Natural killer cell (primary cell): ENCODE results near the gene TEPSIN. TPM values are rescaled to one million over a fixed set of nuclear protein-coding genes. Genes with fewer than 3 reads are reported as not detected.
A peak's percentile ranks its signal among the peaks of the same experiment; 100 is the strongest.

Source experiments
- ATAC-seq, 3 donors: fragments of 150-1000 bp in 2 of 3; fragments of 200-7000 bp in 1 of 3; cut with Tn5 transposase; 1 replicate in 1 of 3; 2 replicates in 2 of 3; pipeline ENCODE4 v1.10.0; 2021; ENCODE audit warnings: mild to moderate bottlenecking in 2 of 3, moderate library complexity in 2 of 3
- DNase-seq, 2 donors: peaks; one replicate each; pipeline versions ENCODE4 v3.0.0 to v3.0.0-alpha.2; 2013 to 2021; ENCODE audit warnings: mixed read lengths in 1 of 2
- H3K27ac ChIP-seq: one replicate; pipeline ENCODE4 v1.5.1; 2013; ENCODE audit warnings: mild to moderate bottlenecking, low read length
- H3K27me3 ChIP-seq: one replicate; pipeline ENCODE4 v1.6.1; 2013; ENCODE audit warnings: low read length; ENCODE audit not compliant: control insufficient read depth, insufficient read depth
- H3K36me3 ChIP-seq: one replicate; pipeline ENCODE4 v1.6.1; 2013; ENCODE audit warnings: low read length; ENCODE audit not compliant: control insufficient read depth, insufficient read depth
- H3K4me1 ChIP-seq: one replicate; pipeline ENCODE4 v1.6.1; 2013; ENCODE audit warnings: low read length; ENCODE audit not compliant: control insufficient read depth, insufficient read depth
- H3K4me3 ChIP-seq: one replicate; pipeline ENCODE4 v1.5.1; 2013; ENCODE audit warnings: low read length
- H3K9me3 ChIP-seq: one replicate; pipeline ENCODE4 v1.6.1; 2013; ENCODE audit warnings: low read length; ENCODE audit not compliant: control insufficient read depth, insufficient read depth
- H3K27ac Mint-ChIP-seq, 2 donors: one replicate each; pipeline ENCODE4 v1.8.0; 2022; ENCODE audit warnings: mild to moderate bottlenecking in 2 of 2, mixed read lengths in 2 of 2, moderate library complexity in 1 of 2
- H3K27me3 Mint-ChIP-seq, 2 donors: one replicate each; pipeline ENCODE4 v1.8.0; 2022; ENCODE audit warnings: low read depth in 2 of 2, mixed read lengths in 2 of 2
- H3K36me3 Mint-ChIP-seq: one replicate; pipeline ENCODE4 v1.8.0; 2022; ENCODE audit warnings: mixed read lengths
- H3K4me1 Mint-ChIP-seq, 2 donors: one replicate each; pipeline ENCODE4 v1.8.0; 2022; ENCODE audit warnings: mixed read lengths in 2 of 2
- H3K4me3 Mint-ChIP-seq: one replicate; pipeline ENCODE4 v1.8.0; 2022; ENCODE audit warnings: mild to moderate bottlenecking, moderate library complexity, mixed read lengths
- H3K9me3 Mint-ChIP-seq, 2 donors: one replicate each; pipeline ENCODE4 v1.8.0; 2022; ENCODE audit warnings: mixed read lengths in 2 of 2
- CTCF ChIP-seq: fragments of 200-600 bp; IDR thresholded peaks from one replicate; pipeline ENCODE4 v1.8.0; 2022; ENCODE audit warnings: antibody characterized with exemption
- WGBS: methylation state at CpG from one replicate; pipeline ENCODE4 v1.1.7; 2013; ENCODE audit warnings: missing lambda C conversion rate; ENCODE audit not compliant: insufficient coverage; 5-methylcytosine and 5-hydroxymethylcytosine counted together
- intact Hi-C: fragments of 100-400 bp; cut with micrococcal nuclease; formaldehyde crosslinking; loops from one replicate; pipeline ENCODE4 v1.14.2; 2022
- total RNA-seq, 4 donors: library from RNA; stranded (reverse); fragments of 120-200 nt in 1 of 4; gene quantifications; one replicate each; pipeline versions ENCODE4 v1.2.3 to v1.2.4, GENCODE V29; 2013 to 2022

Gene TEPSIN
- total RNA-seq, 3 donors from 2014 or later (not counting 1 experiment from before 2014, with no cell fraction given) = 89.8 to 137 (median 126) TPM

- TF ChIP-seq CTCF = no peak
- H3K27me3 ChIP-seq = no peaks in the 10 kb centered on the region
- H3K27me3 Mint-ChIP-seq = no peaks in the 10 kb centered on the region
- intact Hi-C loops = no loop called here
- H3K4me1 ChIP-seq = peaks cover 28% of the 10 kb centered on the region
- no peaks in the 10 kb centered on the region for H3K9me3 ChIP-seq
- H3K9me3 Mint-ChIP-seq = no peaks in the 10 kb centered on the region
- peaks cover 9 to 35% of the 10 kb centered on the region in 2 donors for H3K4me1 Mint-ChIP-seq
- peaks cover 18% of the 10 kb centered on the region for H3K36me3 ChIP-seq
- H3K27ac ChIP-seq = no peak overlapping the region
- no peaks in the 10 kb centered on the region for H3K36me3 Mint-ChIP-seq
- ATAC-seq (no peak), DNase-seq (no peak)
- H3K27ac Mint-ChIP-seq = no peak overlapping the region
- 95% methylated on average over 26 of the region's 26 CpGs for WGBS
- H3K4me3 Mint-ChIP-seq = peak overlapping the region; percentile 2
- no peak overlapping the region for H3K4me3 ChIP-seq
Measured at GRCh38 chr17:81234940-81235821, 3.7 kb downstream of the TEPSIN start.

- peaks cover 23% of the 10 kb centered on the region for H3K36me3 ChIP-seq
- no peak overlapping the region for H3K27ac Mint-ChIP-seq
- ATAC-seq = no peak
Measured at GRCh38 chr17:81234506-81234855, 4.4 kb downstream of the TEPSIN start.

GRCh38 chr17:81233811-81234505, 4.9 kb downstream of the TEPSIN start:
- no peaks in the 10 kb centered on the region for H3K36me3 Mint-ChIP-seq
- WGBS = 95% methylated on average over 21 of the region's 21 CpGs
- no peaks in the 10 kb centered on the region for H3K9me3 Mint-ChIP-seq
- Histone ChIP-seq H3K36me3 (peaks cover 23% of the 10 kb centered on the region), H3K4me3 (no peak overlapping the region), H3K4me1 (peaks cover 28% of the 10 kb centered on the region), H3K9me3 (no peaks in the 10 kb centered on the region), H3K27ac (no peak overlapping the region), H3K27me3 (no peaks in the 10 kb centered on the region)
- no peak overlapping the region for H3K4me3 Mint-ChIP-seq
- ATAC-seq = no peak
- H3K27ac Mint-ChIP-seq = no peak overlapping the region
- intact Hi-C loops = no loop called here
- H3K4me1 Mint-ChIP-seq = peaks cover 14 to 38% of the 10 kb centered on the region in 2 donors
- DNase-seq = no peak
- H3K27me3 Mint-ChIP-seq = no peaks in the 10 kb centered on the region
- TF ChIP-seq CTCF = no peak

More at GRCh38 chr17:81234506-81234855, 4.4 kb downstream of the TEPSIN start:
- Histone ChIP-seq H3K27me3 (no peaks in the 10 kb centered on the region), H3K9me3 (no peaks in the 10 kb centered on the region), H3K27ac (no peak overlapping the region), H3K4me1 (peaks cover 27% of the 10 kb centered on the region), H3K4me3 (no peak overlapping the region)
- Mint-ChIP-seq H3K4me3 (peak overlapping the region; percentile 2), H3K4me1 (peaks cover 14 to 41% of the 10 kb centered on the region in 2 donors), H3K9me3 (no peaks in the 10 kb centered on the region), H3K27me3 (no peaks in the 10 kb centered on the region), H3K36me3 (no peaks in the 10 kb centered on the region)
- no peak for TF ChIP-seq CTCF
- WGBS = 93% methylated on average over 13 of the region's 13 CpGs
- no peak for DNase-seq
- intact Hi-C loops = no loop called here
